Prostate gland (tissue), 2 donors: ENCODE results near the gene ADAMTS12.

Experiments used
- CTCF ChIP-seq, 4 experiments: fragments of 200-600 bp in 2 of 4; fragments of 450-650 bp in 2 of 4; sonication (generic) in 2 of 4; IDR thresholded peaks; 1 replicate in 3 of 4; 2 replicates in 1 of 4; pipeline ENCODE4 v1.5.1; 2016 to 2019; ENCODE audit warnings: antibody characterized with exemption in 4 of 4, mild to moderate bottlenecking in 2 of 4, moderate library complexity in 2 of 4
- POLR2AphosphoS5 ChIP-seq: sonication (generic); formaldehyde crosslinking; IDR thresholded peaks from one replicate; pipeline ENCODE4 v1.6.1; 2017; ENCODE audit warnings: antibody characterized with exemption

GRCh38 chr5:33491941-33492340 is 399.8 kb downstream of the ADAMTS12 start:
- TF ChIP-seq CTCF (IDR thresholded peaks at IDR 0.05): no peak
- peak; percentile 20 for TF ChIP-seq POLR2AphosphoS5
